RWPE2 (cell line): ENCODE results near the gene LAMA2.

Source experiments
- ATAC-seq: fragments of 200-7000 bp; cut with Tn5 transposase; 3 replicates; pipeline ENCODE4 v1.9.1; 2021; ENCODE audit warnings: low read depth
- DNase-seq: peaks from one replicate; pipeline ENCODE4 v3.0.0-alpha.2; 2020; ENCODE audit warnings: low spot score
- H3K27ac ChIP-seq: fragments of 450-650 bp; 2 replicates; pipeline ENCODE4 v1.5.1; 2017; ENCODE audit warnings: mild to moderate bottlenecking; ENCODE audit not compliant: poor library complexity, severe bottlenecking
- H3K27me3 ChIP-seq: fragments of 250-450 bp; sonication (Bioruptor Pico); 2 replicates; pipeline ENCODE4 v1.5.1; 2021; ENCODE audit warnings: mild to moderate bottlenecking, moderate library complexity; ENCODE audit not compliant: insufficient read depth, poor library complexity, severe bottlenecking
- H3K36me3 ChIP-seq: fragments of 250-450 bp; sonication (Bioruptor Pico); 2 replicates; pipeline ENCODE4 v1.5.1; 2020; ENCODE audit warnings: low read depth, mild to moderate bottlenecking, moderate library complexity
- H3K4me1 ChIP-seq: fragments of 250-450 bp; sonication (Bioruptor Pico); 2 replicates; pipeline ENCODE4 v1.5.1; 2021; ENCODE audit warnings: mild to moderate bottlenecking, moderate library complexity; ENCODE audit not compliant: insufficient read depth, poor library complexity, severe bottlenecking
- H3K4me3 ChIP-seq: fragments of 250-450 bp; sonication (Bioruptor Pico); 2 replicates; pipeline ENCODE4 v1.5.1; 2021; ENCODE audit warnings: mild to moderate bottlenecking, moderate library complexity; ENCODE audit not compliant: severe bottlenecking
- H3K9me3 ChIP-seq: fragments of 250-450 bp; sonication (Bioruptor Pico); 2 replicates; pipeline ENCODE4 v1.5.1; 2021; ENCODE audit warnings: mild to moderate bottlenecking, moderate library complexity; ENCODE audit not compliant: severe bottlenecking
- TF ChIP-seq, protein P1 (sequence below): fragments of 450-650 bp; IDR thresholded peaks from one replicate; pipeline ENCODE4 v1.5.1; 2017; ENCODE audit warnings: mild to moderate bottlenecking, moderate library complexity; ENCODE audit not compliant: poor library complexity, severe bottlenecking

LAMA2 gene

DNA sequence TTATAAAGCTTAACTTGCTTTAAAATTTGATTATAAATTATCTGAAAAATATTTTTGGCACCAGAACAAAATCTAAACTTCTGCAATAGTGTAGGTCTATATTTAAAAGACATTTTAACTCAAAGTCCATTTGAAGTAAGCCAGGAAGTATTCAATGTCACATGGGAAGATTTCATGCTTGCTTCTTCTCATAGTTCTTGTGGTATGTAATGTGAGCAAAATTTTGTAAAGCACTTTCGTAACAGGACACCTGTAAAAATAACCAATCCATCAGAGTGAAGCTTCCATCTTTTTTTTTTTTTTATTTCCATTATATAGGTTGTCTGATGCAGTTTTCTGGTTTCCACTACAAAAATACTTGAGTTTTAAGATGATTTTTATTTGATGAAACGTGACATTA, 386.1 kb downstream of the LAMA2 start:
- no peaks in the 10 kb centered on the region for H3K36me3 ChIP-seq
- no peaks in the 10 kb centered on the region for H3K27me3 ChIP-seq
- ATAC-seq (no peak), DNase-seq (no peak)
- TF ChIP-seq, protein P1, sequence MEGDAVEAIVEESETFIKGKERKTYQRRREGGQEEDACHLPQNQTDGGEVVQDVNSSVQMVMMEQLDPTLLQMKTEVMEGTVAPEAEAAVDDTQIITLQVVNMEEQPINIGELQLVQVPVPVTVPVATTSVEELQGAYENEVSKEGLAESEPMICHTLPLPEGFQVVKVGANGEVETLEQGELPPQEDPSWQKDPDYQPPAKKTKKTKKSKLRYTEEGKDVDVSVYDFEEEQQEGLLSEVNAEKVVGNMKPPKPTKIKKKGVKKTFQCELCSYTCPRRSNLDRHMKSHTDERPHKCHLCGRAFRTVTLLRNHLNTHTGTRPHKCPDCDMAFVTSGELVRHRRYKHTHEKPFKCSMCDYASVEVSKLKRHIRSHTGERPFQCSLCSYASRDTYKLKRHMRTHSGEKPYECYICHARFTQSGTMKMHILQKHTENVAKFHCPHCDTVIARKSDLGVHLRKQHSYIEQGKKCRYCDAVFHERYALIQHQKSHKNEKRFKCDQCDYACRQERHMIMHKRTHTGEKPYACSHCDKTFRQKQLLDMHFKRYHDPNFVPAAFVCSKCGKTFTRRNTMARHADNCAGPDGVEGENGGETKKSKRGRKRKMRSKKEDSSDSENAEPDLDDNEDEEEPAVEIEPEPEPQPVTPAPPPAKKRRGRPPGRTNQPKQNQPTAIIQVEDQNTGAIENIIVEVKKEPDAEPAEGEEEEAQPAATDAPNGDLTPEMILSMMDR, result no peak
- H3K4me3 ChIP-seq, result no peak overlapping the region
- H3K4me1 ChIP-seq, result no peaks in the 10 kb centered on the region
- H3K9me3 ChIP-seq, result no peaks in the 10 kb centered on the region
- H3K27ac ChIP-seq, result no peak overlapping the region

DNA sequence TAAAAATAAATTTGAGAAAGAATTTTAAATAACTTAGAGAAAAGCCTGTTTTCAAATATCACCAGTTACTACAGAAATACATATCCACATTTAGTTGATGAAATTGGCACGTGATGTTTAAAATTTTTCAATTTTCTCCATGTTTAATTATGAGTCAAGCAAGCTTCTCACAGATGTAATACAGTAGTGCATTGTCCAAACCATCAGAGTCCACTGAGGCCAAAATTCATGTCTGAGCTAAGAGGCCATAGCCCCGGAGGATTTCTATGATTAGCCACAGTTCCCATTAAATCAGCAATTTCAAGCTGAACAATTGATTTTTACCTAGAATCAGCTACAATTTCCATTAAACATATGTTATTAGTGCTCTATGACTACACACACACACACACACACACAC, 387.0 kb downstream of the LAMA2 start:
- Histone ChIP-seq H3K27ac (no peak overlapping the region), H3K4me3 (no peak overlapping the region), H3K36me3 (no peaks in the 10 kb centered on the region), H3K4me1 (no peaks in the 10 kb centered on the region), H3K9me3 (no peaks in the 10 kb centered on the region), H3K27me3 (no peaks in the 10 kb centered on the region)
- TF ChIP-seq, protein P1, result no peak
- DNase-seq (no peak), ATAC-seq (no peak)

DNA sequence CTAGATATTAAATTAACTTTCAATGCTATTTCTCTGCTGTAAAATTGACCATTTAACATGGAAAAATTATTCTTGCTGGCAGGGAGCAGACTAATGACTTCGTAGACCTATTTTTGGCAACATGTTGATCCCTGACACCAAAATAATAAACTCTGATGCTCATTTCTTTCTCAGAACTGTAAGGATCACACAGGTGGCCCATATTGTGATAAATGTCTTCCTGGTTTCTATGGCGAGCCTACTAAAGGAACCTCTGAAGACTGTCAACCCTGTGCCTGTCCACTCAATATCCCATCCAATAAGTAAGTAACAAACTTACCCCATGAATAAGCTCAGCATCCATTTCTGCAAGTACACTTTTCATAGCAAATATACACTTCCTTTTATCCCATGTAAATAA, 387.5 kb downstream of the LAMA2 start:
- Histone ChIP-seq H3K4me3 (no peak overlapping the region), H3K36me3 (no peaks in the 10 kb centered on the region), H3K4me1 (no peaks in the 10 kb centered on the region), H3K27ac (no peak overlapping the region), H3K27me3 (no peaks in the 10 kb centered on the region), H3K9me3 (no peaks in the 10 kb centered on the region)
- TF ChIP-seq, protein P1, result no peak
- DNase-seq (no peak), ATAC-seq (no peak)

DNA sequence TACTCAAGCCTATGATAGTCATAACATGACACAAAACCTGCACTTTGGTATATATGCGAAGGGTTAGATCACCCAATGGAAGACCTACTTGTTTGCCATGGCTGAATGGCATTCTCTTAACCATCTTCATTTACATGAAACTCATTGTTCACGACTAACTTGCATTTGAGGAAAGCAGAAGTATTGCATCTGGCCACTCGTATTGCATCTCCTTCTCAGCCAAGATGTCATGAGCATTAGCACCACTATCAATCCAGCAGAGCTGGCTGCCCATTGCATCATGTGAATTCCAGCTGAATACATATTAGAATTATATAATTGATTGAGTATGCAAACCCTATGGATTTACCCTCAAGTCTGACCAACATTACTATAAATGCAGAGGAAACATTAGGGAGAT, 390.2 kb downstream of the LAMA2 start:
- no peak for ATAC-seq
- DNase-seq, result no peak
- H3K27me3 ChIP-seq, result no peaks in the 10 kb centered on the region
- H3K4me1 ChIP-seq, result no peaks in the 10 kb centered on the region
- no peak overlapping the region for H3K4me3 ChIP-seq
- H3K27ac ChIP-seq, result no peak overlapping the region
- no peaks in the 10 kb centered on the region for H3K36me3 ChIP-seq
- TF ChIP-seq, protein P1, result no peak
- H3K9me3 ChIP-seq, result no peaks in the 10 kb centered on the region

DNA sequence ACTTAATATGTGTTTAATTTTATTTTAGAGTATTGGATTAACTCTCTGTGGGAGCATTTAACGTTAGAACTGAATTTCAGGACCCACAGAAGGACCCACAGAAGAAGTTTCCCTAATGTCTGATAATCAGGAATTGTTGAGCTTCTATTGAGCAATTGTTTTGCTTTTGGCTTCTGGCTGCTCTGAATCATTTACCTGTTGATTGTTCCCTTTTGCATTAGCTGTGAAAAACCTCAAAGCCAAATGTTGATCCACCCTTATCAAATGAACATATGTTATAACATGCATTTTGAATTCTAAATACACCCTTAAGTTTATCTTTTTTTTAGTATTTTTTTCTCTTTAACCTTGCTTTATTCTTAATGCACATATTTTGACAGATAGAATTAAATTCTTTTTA, 393.5 kb downstream of the LAMA2 start:
- no peaks in the 10 kb centered on the region for H3K4me1 ChIP-seq
- no peak overlapping the region for H3K27ac ChIP-seq
- H3K9me3 ChIP-seq, result no peaks in the 10 kb centered on the region
- no peak overlapping the region for H3K4me3 ChIP-seq
- no peak for ATAC-seq
- H3K27me3 ChIP-seq, result no peaks in the 10 kb centered on the region
- TF ChIP-seq, protein P1, result no peak
- no peak for DNase-seq
- no peaks in the 10 kb centered on the region for H3K36me3 ChIP-seq
